GM23338 (cell line): ENCODE data around the gene ADAMTS10.

Experiments used
- CREB1 ChIP-seq: fragments of 250-450 bp; sonication (Bioruptor Pico); IDR thresholded peaks from 2 replicates; pipeline ENCODE4 v1.5.0; 2020; ENCODE audit warnings: low read depth, mild to moderate bottlenecking, moderate library complexity
- CTCF ChIP-seq, 2 experiments: fragments of 200-600 bp in 1 of 2; sonication (generic) in 1 of 2; conservative IDR thresholded peaks; 2 replicates each; pipeline versions ENCODE4 v1.5.1 to v1.6.1; 2016 to 2017; ENCODE audit warnings: antibody characterized with exemption in 2 of 2, low read depth in 2 of 2, mild to moderate bottlenecking in 2 of 2, moderate library complexity in 1 of 2
- ETS1 ChIP-seq: IDR thresholded peaks from 2 replicates; pipeline ENCODE4 v1.6.1; 2016; ENCODE audit warnings: antibody characterized with exemption
- EZH2 ChIP-seq: fragments of 200-600 bp; sonication (generic); IDR thresholded peaks from one replicate; pipeline ENCODE4 v1.8.0; 2017; ENCODE audit warnings: antibody characterized with exemption, mild to moderate bottlenecking, low read depth; ENCODE audit not compliant: unreplicated experiment
- EZH2phosphoT487 ChIP-seq: fragments of 200-600 bp; sonication (generic); IDR thresholded peaks from one replicate; pipeline ENCODE4 v1.8.1; 2018; ENCODE audit warnings: antibody characterized with exemption; ENCODE audit not compliant: unreplicated experiment
- JUNB ChIP-seq: IDR thresholded peaks from one replicate; pipeline ENCODE4 v1.6.1; 2016; ENCODE audit warnings: antibody characterized with exemption; ENCODE audit not compliant: unreplicated experiment
- POLR2AphosphoS5 ChIP-seq: IDR thresholded peaks from 2 replicates; pipeline ENCODE4 v1.6.1; 2016; ENCODE audit warnings: antibody characterized with exemption, low read depth
- REST ChIP-seq: IDR thresholded peaks from one replicate; pipeline ENCODE4 v1.6.1; 2018; ENCODE audit warnings: antibody characterized with exemption; ENCODE audit not compliant: unreplicated experiment

- no peak for TF ChIP-seq POLR2AphosphoS5
- TF ChIP-seq CTCF (conservative IDR thresholded peaks at IDR 0.05; ENCODE audit: low read depth in 2 of 2) = no peak
- no peak for TF ChIP-seq ETS1
- no peak for TF ChIP-seq EZH2
- TF ChIP-seq EZH2phosphoT487 = no peak
- no peak for TF ChIP-seq JUNB
- no peak for TF ChIP-seq REST
- no peak for TF ChIP-seq CREB1 (CRISPR knock-in tag)
Measured at GRCh38 chr19:8575467-8575997, 35.0 kb downstream of the ADAMTS10 start.
